HEK293T (cell line): ENCODE results near the gene RP9.

Experiments used
- BHLHE40 ChIP-seq: fragments of 450-650 bp; IDR thresholded peaks from 2 replicates; pipeline ENCODE4 v1.6.1; 2016; ENCODE audit warnings: mild to moderate bottlenecking, moderate library complexity, borderline replicate concordance
- CTBP1 ChIP-seq: fragments of 450-650 bp; IDR thresholded peaks from 2 replicates; pipeline ENCODE4 v1.6.1; 2016; ENCODE audit warnings: borderline replicate concordance
- ELF4 ChIP-seq: fragments of 450-650 bp; IDR thresholded peaks from 2 replicates; pipeline ENCODE4 v1.6.1; 2017; ENCODE audit warnings: antibody characterized with exemption
- FOXA1 ChIP-seq: fragments of 450-650 bp; IDR thresholded peaks from 2 replicates; pipeline ENCODE4 v1.6.1; 2016; ENCODE audit warnings: mild to moderate bottlenecking
- FOXM1 ChIP-seq: fragments of 450-650 bp; IDR thresholded peaks from 2 replicates; pipeline ENCODE4 v1.6.1; 2017; ENCODE audit warnings: mild to moderate bottlenecking, borderline replicate concordance
- L3MBTL2 ChIP-seq: fragments of 450-650 bp; conservative IDR thresholded peaks from 2 replicates; pipeline ENCODE4 v1.6.1; 2016; ENCODE audit warnings: mild to moderate bottlenecking
- NFRKB ChIP-seq: fragments of 450-650 bp; IDR thresholded peaks from 2 replicates; pipeline ENCODE4 v1.6.1; 2016; ENCODE audit warnings: mild to moderate bottlenecking, moderate library complexity
- PKNOX1 ChIP-seq: fragments of 450-650 bp; IDR thresholded peaks from 2 replicates; pipeline ENCODE4 v1.6.1; 2016
- SP1 ChIP-seq: fragments of 450-650 bp; IDR thresholded peaks from 2 replicates; pipeline ENCODE4 v1.6.1; 2017
- SUZ12 ChIP-seq: fragments of 450-650 bp; IDR thresholded peaks from 2 replicates; pipeline ENCODE4 v1.6.1; 2016; ENCODE audit warnings: mild to moderate bottlenecking
- TARDBP ChIP-seq: fragments of 450-650 bp; IDR thresholded peaks from 2 replicates; pipeline ENCODE4 v1.6.1; 2016
- ZNF384 ChIP-seq: fragments of 450-650 bp; IDR thresholded peaks from 2 replicates; pipeline ENCODE4 v1.6.1; 2016

DNA sequence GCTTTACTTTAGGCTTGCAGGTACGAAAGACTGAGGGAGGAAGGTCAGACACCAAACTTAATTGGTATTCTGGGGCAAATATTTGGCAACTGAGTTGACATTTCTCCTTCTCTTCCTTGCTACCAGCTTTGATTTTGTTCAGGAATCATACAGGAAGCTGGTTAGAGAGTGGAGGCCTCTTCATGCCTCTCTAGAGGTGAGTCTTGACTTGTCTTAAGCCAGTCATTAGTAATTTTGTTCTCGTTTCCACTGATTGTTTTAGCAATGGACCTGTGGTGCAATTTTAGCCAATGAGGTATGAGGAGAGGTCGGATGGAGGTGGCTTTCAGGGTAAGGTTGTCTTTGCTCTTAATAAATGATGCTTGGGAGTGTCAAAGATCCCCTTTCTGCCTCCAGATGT, 2.4 kb upstream of the RP9 start:
- TF ChIP-seq TARDBP (no peak), L3MBTL2 (no peak), FOXA1 (no peak), FOXM1 (no peak), CTBP1 (no peak), NFRKB (no peak), PKNOX1 (no peak), ELF4 (no peak), SUZ12 (no peak), ZNF384 (no peak), SP1 (no peak), BHLHE40 (no peak)
